NCI-H1417 (cell line): Measurements from ENCODE around the gene WNT6.

Experiments used
- DNase-seq, 3 experiments: peaks; one replicate each; lab custom pipeline; 2025; lab: John Stamatoyannopoulos, UW

WNT6 gene

GRCh38 chr2:218893349-218894150 lies 33.9 kb downstream of the WNT6 start:
- peak in 1 of 3 experiments; percentile 53 for DNase-seq

- DNase-seq, result peak in 2 of 3 experiments; percentile 33 to 52
Measured at GRCh38 chr2:218894151-218894879, 34.7 kb downstream of the WNT6 start.

DNA sequence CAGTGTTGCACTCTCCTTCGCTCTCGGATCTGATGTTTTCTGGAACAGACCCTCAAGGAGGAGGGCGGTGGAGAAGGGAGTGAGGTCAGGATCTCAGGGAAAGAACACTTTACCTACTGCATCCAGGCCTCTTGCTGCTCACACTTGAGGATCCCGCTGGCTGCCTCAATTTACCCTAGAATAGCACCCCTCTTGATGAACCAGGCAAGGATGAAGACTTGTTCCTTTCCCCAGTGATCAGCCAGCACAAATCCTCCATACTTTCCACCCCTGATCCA lies 35.2 kb downstream of the WNT6 start:
- no peak for DNase-seq

GRCh38 chr2:218895326-218895725 lies 35.7 kb downstream of the WNT6 start:
- peak in 2 of 3 experiments; percentile 29 to 61 for DNase-seq

- DNase-seq, result no peak
Measured at GRCh38 chr2:218895759-218896500, 36.3 kb downstream of the WNT6 start.

DNA sequence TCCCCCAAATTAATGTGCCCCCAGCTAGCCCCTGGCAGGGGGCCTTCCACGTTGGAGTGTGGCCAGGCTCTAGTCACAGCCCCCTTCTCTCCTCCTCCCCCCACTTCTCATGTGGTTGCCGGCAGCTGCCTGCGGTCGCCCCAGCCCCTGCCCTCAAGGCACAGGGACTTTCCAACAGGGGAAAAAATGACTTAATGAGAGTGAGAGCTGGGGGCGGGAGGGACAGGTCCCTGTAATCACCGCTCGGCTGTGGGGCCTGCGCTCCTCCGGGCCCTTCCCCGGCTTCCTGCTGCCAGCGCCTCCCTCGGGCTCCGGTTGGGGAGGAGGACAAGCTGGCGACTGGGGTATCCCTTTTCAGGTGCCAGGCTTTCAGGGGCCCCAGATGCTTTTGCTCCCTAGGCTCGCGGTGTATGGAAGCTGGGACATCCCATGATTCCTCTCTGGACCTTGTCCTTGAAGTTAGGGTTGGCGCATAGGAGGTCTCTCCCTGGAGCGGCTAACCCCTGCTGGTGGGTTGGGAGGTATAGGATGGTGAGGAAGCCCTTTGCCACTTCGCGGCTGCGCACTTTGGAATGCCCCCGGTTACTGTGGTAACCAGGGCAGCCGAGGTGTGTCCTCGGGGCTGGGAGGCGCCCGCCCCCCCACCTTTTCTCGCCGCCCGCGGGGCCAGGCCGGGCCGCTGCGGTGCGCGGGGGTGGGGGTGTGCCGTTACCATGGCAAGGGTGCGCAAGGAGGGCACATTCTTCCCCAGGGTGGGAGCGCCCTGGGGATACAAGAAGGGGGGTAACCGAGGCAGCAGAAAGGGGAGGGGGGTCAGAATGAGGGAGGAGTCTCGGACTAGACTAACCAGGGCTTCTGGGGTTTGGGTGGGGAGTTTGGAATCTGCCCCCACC lies 37.1 kb downstream of the WNT6 start:
- DNase-seq, result peak; percentile 33 to 95 (median 91)

- peak in 2 of 3 experiments; percentile 78 to 84 for DNase-seq
Measured at GRCh38 chr2:218897394-218898108, 37.9 kb downstream of the WNT6 start.

DNA sequence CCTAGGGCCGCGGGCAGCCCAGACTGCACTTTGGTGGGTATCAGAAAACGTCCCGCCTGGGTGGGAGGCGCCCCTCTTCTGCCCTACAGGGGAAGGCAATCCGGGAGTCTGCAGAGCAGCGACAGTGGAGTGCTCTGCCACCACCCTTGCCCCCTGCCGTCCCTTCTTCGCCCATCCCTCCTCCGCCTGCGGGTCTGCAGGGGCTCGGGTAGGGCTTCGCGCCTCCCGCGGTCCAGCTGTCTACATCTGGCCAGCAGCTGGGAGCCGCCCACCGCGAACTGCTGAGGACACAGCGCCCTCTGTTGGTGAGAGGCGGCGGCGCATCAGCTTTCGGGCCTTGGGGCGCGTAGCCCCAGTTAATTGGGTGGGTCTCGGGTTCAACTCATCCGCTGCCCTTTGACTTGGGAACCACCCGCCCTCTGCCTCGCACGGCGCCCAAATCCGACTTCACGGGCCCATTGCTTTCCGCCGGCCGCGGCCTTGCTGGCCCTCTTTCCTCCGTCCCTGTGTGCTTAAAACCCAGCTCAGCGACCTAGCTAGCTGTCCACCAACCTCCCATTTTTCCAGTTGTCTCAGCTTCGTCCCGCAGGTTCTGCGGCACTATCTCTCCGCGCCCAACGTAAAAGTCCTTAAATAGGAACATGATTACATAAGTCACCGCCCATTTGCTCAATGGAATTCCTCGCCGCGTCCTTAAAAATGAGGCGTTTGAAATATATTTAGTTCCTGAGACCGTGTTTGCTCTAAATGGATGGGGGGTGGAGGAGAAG lies 38.7 kb downstream of the WNT6 start:
- peak; percentile 30 to 65 (median 58) for DNase-seq

DNA sequence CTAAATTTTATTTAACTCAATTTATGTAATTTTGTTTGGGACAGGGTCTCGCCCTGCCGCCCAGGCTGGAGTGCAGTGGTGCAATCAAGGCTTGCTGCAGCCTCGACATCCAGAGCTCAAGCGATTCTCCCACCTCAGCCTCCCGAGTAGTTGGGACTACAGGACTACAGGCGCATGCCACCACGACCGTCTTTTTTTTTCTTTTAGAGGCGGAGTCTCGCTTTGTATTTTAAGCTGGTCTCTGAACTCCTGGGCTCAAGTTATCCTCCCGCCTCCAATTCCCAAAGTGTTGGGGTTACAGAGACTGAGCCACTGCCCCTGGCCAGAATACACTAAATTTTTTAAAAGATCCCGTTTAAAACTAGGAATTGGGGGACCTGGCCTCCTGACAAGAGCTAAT lies 39.5 kb downstream of the WNT6 start:
- no peak for DNase-seq

- DNase-seq, result no peak
Measured at GRCh38 chr2:218902427-218902826, 42.8 kb downstream of the WNT6 start.

DNA sequence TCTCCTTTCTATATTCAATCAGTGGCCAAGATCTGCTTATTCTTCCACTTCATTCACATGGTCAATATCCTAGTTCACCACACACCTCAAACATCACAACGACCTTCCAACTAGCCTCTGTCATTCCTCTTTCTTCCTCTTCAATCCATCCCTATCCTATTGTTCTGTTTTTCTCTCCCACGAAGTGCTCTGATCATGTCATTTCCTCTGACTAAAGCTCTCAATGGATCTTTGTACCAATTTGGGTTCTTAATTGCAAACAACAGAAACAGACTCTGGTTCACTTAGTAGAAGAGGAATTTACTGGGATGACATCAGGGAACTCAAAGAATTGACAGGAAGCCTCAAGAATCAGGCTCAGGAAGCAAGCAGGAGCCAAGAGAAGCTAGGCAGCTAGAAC lies 44.6 kb downstream of the WNT6 start:
- no peak for DNase-seq

GRCh38 chr2:218908721-218909619 lies 49.4 kb downstream of the WNT6 start:
- DNase-seq, result peak; percentile 90 to 98 (median 95)

- DNase-seq, result no peak
Measured at GRCh38 chr2:218910741-218911140, 51.1 kb downstream of the WNT6 start.

GRCh38 chr2:218920504-218920903 lies 60.9 kb downstream of the WNT6 start:
- DNase-seq, result no peak
